GM12874 (cell line): ENCODE data around the gene PIK3R5.

Experiments used
- TF ChIP-seq, protein P1 (sequence below): IDR thresholded peaks from 2 replicates; pipeline ENCODE4 v1.5.1; 2011; ENCODE audit warnings: low read depth, mild to moderate bottlenecking, control low read depth, low read length, moderate library complexity; ENCODE audit not compliant: insufficient read depth

Gene PIK3R5

DNA sequence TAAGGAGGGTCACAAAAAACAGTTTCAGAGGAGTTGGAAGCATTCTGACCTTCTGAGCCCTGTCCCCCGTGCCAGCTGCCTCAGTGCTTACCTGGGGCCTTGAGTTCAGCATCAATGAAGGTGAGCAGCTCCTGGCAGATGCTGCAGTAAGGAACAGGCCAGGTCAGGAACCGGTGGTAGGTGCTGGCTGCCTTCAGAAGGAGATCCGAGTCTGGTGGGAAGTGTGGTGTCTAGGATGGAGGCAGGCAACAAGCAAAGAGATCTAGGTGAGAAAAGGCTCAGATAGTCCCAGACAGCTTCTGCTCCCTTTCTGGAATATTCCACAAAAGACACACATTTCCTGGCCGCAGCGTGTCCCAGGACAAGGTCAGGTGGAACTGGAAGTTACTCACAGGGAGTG is 60.8 kb downstream of the PIK3R5 start:
- TF ChIP-seq, protein P1, sequence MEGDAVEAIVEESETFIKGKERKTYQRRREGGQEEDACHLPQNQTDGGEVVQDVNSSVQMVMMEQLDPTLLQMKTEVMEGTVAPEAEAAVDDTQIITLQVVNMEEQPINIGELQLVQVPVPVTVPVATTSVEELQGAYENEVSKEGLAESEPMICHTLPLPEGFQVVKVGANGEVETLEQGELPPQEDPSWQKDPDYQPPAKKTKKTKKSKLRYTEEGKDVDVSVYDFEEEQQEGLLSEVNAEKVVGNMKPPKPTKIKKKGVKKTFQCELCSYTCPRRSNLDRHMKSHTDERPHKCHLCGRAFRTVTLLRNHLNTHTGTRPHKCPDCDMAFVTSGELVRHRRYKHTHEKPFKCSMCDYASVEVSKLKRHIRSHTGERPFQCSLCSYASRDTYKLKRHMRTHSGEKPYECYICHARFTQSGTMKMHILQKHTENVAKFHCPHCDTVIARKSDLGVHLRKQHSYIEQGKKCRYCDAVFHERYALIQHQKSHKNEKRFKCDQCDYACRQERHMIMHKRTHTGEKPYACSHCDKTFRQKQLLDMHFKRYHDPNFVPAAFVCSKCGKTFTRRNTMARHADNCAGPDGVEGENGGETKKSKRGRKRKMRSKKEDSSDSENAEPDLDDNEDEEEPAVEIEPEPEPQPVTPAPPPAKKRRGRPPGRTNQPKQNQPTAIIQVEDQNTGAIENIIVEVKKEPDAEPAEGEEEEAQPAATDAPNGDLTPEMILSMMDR = no peak

DNA sequence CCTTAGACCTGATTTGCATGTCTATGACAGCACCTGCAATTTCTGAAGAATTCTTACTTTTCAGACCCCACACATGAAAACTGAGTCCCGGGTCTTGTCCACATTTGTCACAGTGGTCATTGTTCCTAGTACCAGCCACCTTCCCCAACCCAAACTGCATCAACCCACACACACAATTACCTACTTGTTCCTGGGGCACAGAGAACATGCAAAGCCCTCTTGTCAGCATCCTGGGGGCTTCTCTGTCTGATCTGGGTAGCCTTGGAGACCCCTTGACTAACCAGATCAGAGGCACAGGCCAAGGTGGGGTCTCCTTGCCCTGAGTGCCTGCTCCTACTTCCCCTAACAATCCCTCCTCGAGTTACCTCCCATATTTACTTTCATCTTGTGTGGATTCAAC is 61.3 kb downstream of the PIK3R5 start:
- TF ChIP-seq, protein P1 = no peak

DNA sequence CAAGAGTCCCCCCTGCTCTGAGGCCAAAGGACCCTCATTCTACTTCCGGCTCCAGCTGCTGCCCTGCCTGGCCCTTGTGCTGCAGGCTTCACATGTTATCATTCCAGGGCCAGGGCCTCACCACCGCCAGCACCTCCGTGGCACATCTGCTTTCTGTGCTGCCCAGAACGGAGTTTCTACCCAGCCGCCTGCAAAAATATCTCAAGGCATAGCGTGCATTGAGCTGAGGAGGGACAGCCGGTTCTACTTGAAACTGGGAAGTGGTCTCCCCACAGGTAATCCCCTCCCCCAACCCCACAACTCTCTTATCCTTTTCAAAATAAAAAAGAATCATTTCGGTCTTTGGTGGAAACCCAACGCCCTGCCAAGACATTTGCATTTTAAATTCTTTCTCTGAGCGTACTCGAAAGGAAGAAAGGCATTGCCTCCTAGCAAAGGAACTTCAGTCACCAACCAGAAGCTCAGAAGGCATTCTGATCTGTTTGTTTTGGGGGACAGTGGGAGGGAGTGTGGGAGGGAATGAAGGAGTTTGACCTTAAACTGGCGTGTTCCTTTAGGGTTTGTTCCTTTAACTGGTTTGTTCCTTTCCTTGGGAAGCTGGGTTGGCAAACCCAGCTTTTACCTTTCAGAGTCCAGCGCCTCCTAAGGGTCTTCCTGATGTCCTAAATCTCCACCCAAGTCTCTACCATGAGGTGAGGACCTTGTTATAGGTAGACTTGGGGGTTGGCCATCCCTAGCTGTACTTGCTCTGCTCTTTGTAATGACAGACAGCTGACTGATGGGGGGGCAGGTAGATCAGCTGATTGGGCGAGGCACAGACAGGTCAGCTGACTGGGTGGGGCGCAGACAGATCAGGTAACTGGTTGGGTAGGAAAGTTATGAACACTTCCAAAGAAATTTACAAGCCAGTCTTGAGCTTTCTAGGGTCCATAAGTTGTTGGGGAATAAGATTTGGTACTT is 64.6 kb downstream of the PIK3R5 start:
- TF ChIP-seq, protein P1 = no peak

DNA sequence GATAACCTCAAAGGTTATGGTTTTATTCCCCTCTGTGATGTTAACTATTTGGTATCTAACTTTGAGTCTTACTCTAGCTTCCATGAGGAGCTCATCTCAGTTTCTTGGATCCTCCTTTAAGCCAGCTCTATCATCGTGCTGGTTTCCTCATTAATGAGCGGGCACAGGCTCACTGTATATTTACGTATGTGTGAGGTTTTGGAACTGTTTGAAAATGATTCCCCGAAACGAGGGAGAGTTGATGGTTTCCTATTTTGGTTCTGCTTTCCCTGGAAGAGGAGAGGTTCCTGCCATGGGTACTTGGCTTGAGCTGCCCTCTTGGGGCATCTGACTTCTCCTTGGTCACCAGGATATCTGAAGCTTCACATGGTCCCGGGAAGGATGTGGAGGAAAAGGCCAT is 65.3 kb downstream of the PIK3R5 start:
- TF ChIP-seq, protein P1 = no peak

DNA sequence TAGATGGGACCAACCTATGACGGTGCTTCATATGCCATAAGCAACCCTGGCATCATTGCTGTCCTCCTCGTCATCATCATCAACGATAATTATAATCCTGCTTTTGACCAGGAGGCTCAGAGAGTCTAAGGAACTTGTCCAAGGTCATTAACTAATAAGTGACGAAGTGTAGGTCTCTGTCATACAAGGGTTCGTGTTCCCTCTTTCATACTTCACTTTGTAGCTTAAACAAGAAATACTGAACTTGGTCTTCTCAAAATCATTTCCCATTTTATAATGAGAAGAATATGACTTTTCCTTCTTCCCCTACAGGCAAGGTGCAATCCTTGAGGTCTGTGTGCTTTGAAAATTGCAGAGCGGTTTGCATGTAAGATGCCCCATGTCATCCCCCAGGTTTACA is 66.9 kb downstream of the PIK3R5 start:
- TF ChIP-seq, protein P1 = no peak

DNA sequence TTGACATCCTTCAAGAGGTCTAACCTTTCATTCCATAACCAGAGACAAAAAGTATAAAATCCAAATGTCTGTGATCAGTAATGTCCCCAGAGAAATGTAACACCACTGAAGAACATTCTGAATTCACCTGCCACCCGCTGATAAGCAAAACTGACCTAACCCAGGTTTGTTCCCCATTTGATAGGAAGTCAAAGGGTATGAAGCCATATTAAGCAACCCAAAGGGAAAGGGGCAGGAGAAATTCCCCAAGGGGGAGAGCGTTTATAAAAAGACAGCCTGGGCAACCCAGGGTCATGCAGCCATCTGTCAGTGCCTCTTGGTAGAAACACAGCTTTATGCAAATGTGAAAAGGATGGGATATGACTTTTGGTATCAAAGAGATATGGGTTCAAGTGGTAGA is 67.4 kb downstream of the PIK3R5 start:
- TF ChIP-seq, protein P1 = no peak

DNA sequence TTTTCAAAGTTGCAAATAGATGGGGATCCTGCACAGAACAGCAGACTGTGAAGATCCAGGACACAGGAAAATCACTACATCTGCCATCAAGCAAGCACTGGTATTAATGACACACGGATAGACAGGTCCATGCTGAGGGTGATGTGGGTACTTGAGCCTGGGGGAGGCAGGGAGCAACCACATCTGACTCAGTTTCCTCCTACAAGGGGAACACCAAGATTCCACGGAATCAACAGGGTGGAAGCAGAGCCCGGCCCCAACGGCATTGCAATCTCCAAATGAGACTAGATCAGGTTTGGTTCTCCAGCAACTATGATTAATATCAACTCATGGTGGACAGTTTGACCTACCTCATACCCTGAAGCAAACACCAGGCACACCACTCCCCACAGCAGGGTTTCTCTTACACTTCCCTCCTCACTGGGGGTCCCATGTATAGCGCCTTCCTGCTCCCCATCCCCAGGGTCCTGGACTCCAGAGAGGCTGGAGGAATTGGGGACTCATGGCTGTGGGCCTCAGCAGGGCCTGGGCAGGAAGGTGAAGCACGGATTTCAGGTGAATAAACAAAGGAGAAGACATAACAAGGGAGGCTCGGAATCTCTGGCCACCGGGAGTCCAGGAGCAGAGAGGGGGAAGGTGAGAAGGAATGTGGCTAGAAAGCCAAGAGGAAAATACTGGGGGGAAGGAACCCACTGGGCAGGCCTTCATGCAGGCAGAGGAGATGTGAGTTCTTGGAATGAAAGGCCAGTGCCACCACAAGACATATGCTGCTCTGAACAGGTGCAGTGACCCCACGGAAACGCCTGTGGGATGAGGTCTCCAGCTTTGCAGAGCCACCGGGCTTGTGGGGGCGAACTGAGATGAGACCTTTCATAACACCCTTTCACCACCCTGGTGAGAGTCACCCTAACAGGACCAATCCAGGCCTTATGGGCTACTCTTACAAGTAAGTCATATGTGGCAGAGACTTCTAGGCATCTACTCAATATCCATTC is 68.6 kb downstream of the PIK3R5 start:
- TF ChIP-seq, protein P1 = no peak
